Keratinocyte (primary cell): ENCODE data around the gene SOCS6.
"Not testable (repeated sequence)": the region's sequence is repeated elsewhere in the genome, so short reads cannot be mapped to it uniquely, and the experiment has no call there.

Experiments
- EZH2 ChIP-seq: IDR thresholded peaks from one replicate; pipeline ENCODE4 v1.6.1; 2012; ENCODE audit warnings: inconsistent platforms, mild to moderate bottlenecking, low read length, moderate library complexity
- TF ChIP-seq, protein P1 (sequence below), 3 experiments: IDR thresholded peaks in 1 of 3; conservative IDR thresholded peaks in 1 of 3; optimal IDR thresholded peaks in 1 of 3; 2 replicates in 2 of 3; 3 replicates in 1 of 3; pipeline versions ENCODE3 to v1.5.1; 2011; ENCODE audit warnings: low read length in 3 of 3, mild to moderate bottlenecking in 3 of 3, moderate library complexity in 2 of 3, control low read depth in 1 of 3, inconsistent platforms in 1 of 3; ENCODE audit not compliant: insufficient read depth in 2 of 3; ENCODE audit errors: extremely low read depth in 1 of 3

DNA sequence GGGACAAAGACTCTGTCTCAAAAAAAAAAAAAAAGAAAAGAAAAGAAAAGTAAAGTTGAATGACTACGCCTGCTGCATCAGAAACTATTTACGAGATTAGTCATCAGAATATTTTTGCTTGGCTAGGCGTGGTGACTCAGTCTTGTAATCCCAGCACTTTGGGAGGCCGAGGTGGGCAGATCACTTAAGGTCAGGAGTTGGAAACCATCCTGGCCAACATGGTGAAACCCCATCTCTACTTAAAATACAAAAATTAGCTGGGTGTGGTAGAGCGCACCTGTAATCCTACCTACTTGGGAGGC is 69.2 kb downstream of the SOCS6 start:
- TF ChIP-seq, protein P1, sequence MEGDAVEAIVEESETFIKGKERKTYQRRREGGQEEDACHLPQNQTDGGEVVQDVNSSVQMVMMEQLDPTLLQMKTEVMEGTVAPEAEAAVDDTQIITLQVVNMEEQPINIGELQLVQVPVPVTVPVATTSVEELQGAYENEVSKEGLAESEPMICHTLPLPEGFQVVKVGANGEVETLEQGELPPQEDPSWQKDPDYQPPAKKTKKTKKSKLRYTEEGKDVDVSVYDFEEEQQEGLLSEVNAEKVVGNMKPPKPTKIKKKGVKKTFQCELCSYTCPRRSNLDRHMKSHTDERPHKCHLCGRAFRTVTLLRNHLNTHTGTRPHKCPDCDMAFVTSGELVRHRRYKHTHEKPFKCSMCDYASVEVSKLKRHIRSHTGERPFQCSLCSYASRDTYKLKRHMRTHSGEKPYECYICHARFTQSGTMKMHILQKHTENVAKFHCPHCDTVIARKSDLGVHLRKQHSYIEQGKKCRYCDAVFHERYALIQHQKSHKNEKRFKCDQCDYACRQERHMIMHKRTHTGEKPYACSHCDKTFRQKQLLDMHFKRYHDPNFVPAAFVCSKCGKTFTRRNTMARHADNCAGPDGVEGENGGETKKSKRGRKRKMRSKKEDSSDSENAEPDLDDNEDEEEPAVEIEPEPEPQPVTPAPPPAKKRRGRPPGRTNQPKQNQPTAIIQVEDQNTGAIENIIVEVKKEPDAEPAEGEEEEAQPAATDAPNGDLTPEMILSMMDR (optimal IDR thresholded peaks at IDR 0.05 in 1 of 3, IDR thresholded peaks at IDR 0.05 in 1 of 3, conservative IDR thresholded peaks at IDR 0.05 in 1 of 3; ENCODE audit: extremely low read depth in 1 of 3, insufficient read depth in 2 of 3, low read length in 3 of 3): not testable (repeated sequence)
- TF ChIP-seq EZH2: not testable (repeated sequence)
